HepG2 (cell line): ENCODE measurements around the gene CD109. TPM values are rescaled to one million over a fixed set of nuclear protein-coding genes. Genes with fewer than 3 reads are reported as not detected.

Source experiments
- ATAC-seq: fragments of 200-7000 bp; cut with Tn5 transposase; 3 replicates; pipeline ENCODE4 v1.9.1; 2020; ENCODE audit warnings: mild to moderate bottlenecking, moderate library complexity
- BruUV-seq: library from RNA; stranded (reverse); fragments of 400-500 nt; replicated peaks from 2 replicates; lab custom pipeline; 2021; lab: Mats Ljungman, UMichigan
- CTCF ChIA-PET: fragments of 300-600 bp; formaldehyde crosslinking; extraction: SDS; loops from one replicate; lab custom pipeline; 2021; ENCODE audit warnings: low total read pairs, inconsistent platforms, low intra/inter-chr PET ratio; lab: Yijun Ruan, JAX
- POLR2A ChIA-PET: fragments of 350-600 bp; sonication (Branson Sonifier 250); formaldehyde crosslinking; loops from one replicate; lab custom pipeline; 2020; ENCODE audit warnings: antibody characterized with exemption, inconsistent platforms; lab: Yijun Ruan, JAX
- DNase-seq: peaks from one replicate; pipeline ENCODE4 v3.0.0-alpha.2; 2015; ENCODE audit warnings: low spot score
- FAIRE-seq: peaks from 3 replicates; lab custom pipeline; 2011; peaks lifted over from hg19 to GRCh38; lab: Jason Lieb, UNC
- H2AFZ ChIP-seq: one replicate; pipeline ENCODE4 v1.6.1; 2011; ENCODE audit warnings: low read length, inconsistent platforms
- H3K27ac ChIP-seq: fragments of 300-600 bp; 3 replicates; pipeline ENCODE4 v1.8.0; 2011; ENCODE audit warnings: mixed run types, mild to moderate bottlenecking, mixed read lengths, low read length, inconsistent platforms; ENCODE audit not compliant: insufficient read depth; ENCODE audit errors: extremely low read length
- H3K27me3 ChIP-seq, 2 experiments: fragments of 200-600 bp in 1 of 2; 2 replicates in 1 of 2; 3 replicates in 1 of 2; pipeline versions ENCODE4 v1.6.0 to v1.8.0; 2011; ENCODE audit warnings: low read length in 2 of 2, mild to moderate bottlenecking in 2 of 2, moderate library complexity in 2 of 2, inconsistent platforms in 1 of 2; ENCODE audit not compliant: insufficient read depth in 2 of 2, control insufficient read depth in 1 of 2
- H3K36me3 ChIP-seq, 2 experiments: fragments of 200-600 bp in 1 of 2; replicated peaks in 1 of 2; 2 replicates in 1 of 2; 3 replicates in 1 of 2; pipeline versions ENCODE4 v1.5.1 to v1.8.0; 2011; ENCODE audit warnings: low read length in 2 of 2, inconsistent platforms in 1 of 2; ENCODE audit not compliant: insufficient read depth in 2 of 2, control insufficient read depth in 1 of 2
- H3K4me1 ChIP-seq: 2 replicates; pipeline ENCODE4 v1.5.1; 2012; ENCODE audit warnings: low read length, inconsistent platforms; ENCODE audit not compliant: insufficient read depth
- H3K4me2 ChIP-seq: 2 replicates; pipeline ENCODE4 v1.6.0; 2011; ENCODE audit warnings: low read depth, low read length, inconsistent platforms
- H3K4me3 ChIP-seq, 3 experiments: fragments of 200-600 bp in 1 of 3; sonication (generic), shearing (Covaris generic) in 1 of 3; replicated peaks in 1 of 3; 2 replicates each; pipeline ENCODE4 v1.5.1; 2011 to 2016; ENCODE audit warnings: low read length in 3 of 3, inconsistent platforms in 2 of 3, low read depth in 2 of 3, mild to moderate bottlenecking in 2 of 3, control low read depth in 1 of 3, mixed read lengths in 1 of 3; ENCODE audit not compliant: insufficient read depth in 1 of 3
- H3K79me2 ChIP-seq: one replicate; pipeline ENCODE4 v1.6.1; 2011; ENCODE audit warnings: low read length, inconsistent platforms; ENCODE audit not compliant: insufficient read depth
- H3K9ac ChIP-seq: 2 replicates; pipeline ENCODE4 v1.6.0; 2011; ENCODE audit warnings: mild to moderate bottlenecking, low read depth, low read length, inconsistent platforms; ENCODE audit not compliant: insufficient read depth
- H3K9me3 ChIP-seq: 2 replicates; pipeline ENCODE4 v1.5.1; 2012; ENCODE audit warnings: mild to moderate bottlenecking, low read length
- H4K20me1 ChIP-seq: 2 replicates; pipeline ENCODE4 v1.6.0; 2011; ENCODE audit warnings: inconsistent platforms, mild to moderate bottlenecking, low read length, moderate library complexity; ENCODE audit not compliant: insufficient read depth
- BRCA1 ChIP-seq: sonication (generic); formaldehyde crosslinking; IDR thresholded peaks from 2 replicates; pipeline ENCODE4 v1.4.0; 2020; ENCODE audit warnings: missing genetic modification reagents
- EZH2 ChIP-seq: conservative IDR thresholded peaks from 2 replicates; pipeline ENCODE4 v1.6.1; 2012; ENCODE audit warnings: mild to moderate bottlenecking, low read depth, low read length, moderate library complexity
- JDP2 ChIP-seq: sonication (generic); formaldehyde crosslinking; IDR thresholded peaks from 2 replicates; pipeline ENCODE4 v1.8.1; 2022; ENCODE audit warnings: missing genetic modification reagents, borderline replicate concordance
- KDM5B ChIP-seq: sonication (generic); formaldehyde crosslinking; IDR thresholded peaks from 2 replicates; pipeline ENCODE4 v1.4.0; 2020; ENCODE audit warnings: missing genetic modification reagents, mild to moderate bottlenecking, borderline replicate concordance
- KLF12 ChIP-seq: sonication (generic); formaldehyde crosslinking; IDR thresholded peaks from 2 replicates; pipeline ENCODE4 v1.4.0; 2020; ENCODE audit warnings: missing genetic modification reagents, borderline replicate concordance
- MAZ ChIP-seq, 2 experiments: sonication (generic) in 1 of 2; formaldehyde crosslinking in 1 of 2; IDR thresholded peaks; 2 replicates each; pipeline versions ENCODE4 v1.5.0 to v1.6.1; 2012 to 2020; ENCODE audit warnings: low read depth in 2 of 2, mild to moderate bottlenecking in 2 of 2, borderline replicate concordance in 1 of 2, improper control_type of control experiment in 1 of 2, low read length in 1 of 2, missing genetic modification reagents in 1 of 2, moderate library complexity in 1 of 2
- NFKBIZ ChIP-seq: IDR thresholded peaks from 2 replicates; pipeline ENCODE4 v1.6.1; 2018; ENCODE audit warnings: missing genetic modification reagents, missing compliant biosample characterization
- SAFB2 ChIP-seq: sonication (generic); formaldehyde crosslinking; IDR thresholded peaks from 2 replicates; pipeline ENCODE4 v1.5.1; 2020; ENCODE audit warnings: missing genetic modification reagents, low read depth, mild to moderate bottlenecking, borderline replicate concordance
- ZBTB7B ChIP-seq: sonication (generic); formaldehyde crosslinking; IDR thresholded peaks from 2 replicates; pipeline ENCODE4 v1.4.0; 2020; ENCODE audit warnings: missing genetic modification reagents
- ZNF124 ChIP-seq: sonication (generic); formaldehyde crosslinking; IDR thresholded peaks from 2 replicates; pipeline ENCODE4 v1.4.0; 2020; ENCODE audit warnings: missing genetic modification reagents
- ZNF543 ChIP-seq: sonication (generic); formaldehyde crosslinking; IDR thresholded peaks from 2 replicates; pipeline ENCODE4 v1.4.0; 2020; ENCODE audit warnings: mild to moderate bottlenecking, missing genetic modification reagents
- ZNF749 ChIP-seq: sonication (generic); formaldehyde crosslinking; IDR thresholded peaks from 2 replicates; pipeline ENCODE4 v1.8.0; 2022; ENCODE audit warnings: mild to moderate bottlenecking, missing genetic modification reagents, moderate library complexity, borderline replicate concordance
- WGBS: methylation state at CpG from one replicate; pipeline ENCODE4 v1.1.6; 2017; ENCODE audit warnings: low lambda C conversion rate; 5-methylcytosine and 5-hydroxymethylcytosine counted together
- in situ Hi-C: cut with HindIII; loops from 2 replicates; pipeline ENCODE4 v1.10.0; 2017; ENCODE audit warnings: low pct_unique_long_range_greater_than_20kb; ENCODE audit not compliant: extremely low pct_ligation_motif_present
- intact Hi-C: fragments of 100-400 bp; cut with micrococcal nuclease; formaldehyde crosslinking; loops from one replicate; pipeline ENCODE4 v1.10.0; 2022; ENCODE audit not compliant: unreplicated experiment
- polyA plus RNA-seq, 8 experiments: library from polyadenylated mRNA; depleted of rRNA in 3 of 8; stranded (reverse) in 7 of 8; unstranded in 1 of 8; fragments of >200 nt; fragmentation: Illumina TruSeq in 4 of 8; extraction: Trizol in 4 of 8; gene quantifications; 2 replicates each; pipeline versions ENCODE4 v1.2.1 to v1.2.3, GENCODE V29; 2011 to 2016; ENCODE audit warnings: low read depth in 4 of 8, missing spikeins in 1 of 8, mixed read lengths in 1 of 8; ENCODE audit not compliant: insufficient read depth in 1 of 8
- total RNA-seq, 5 experiments: library from RNA; depleted of rRNA; stranded (reverse); fragments of >200 nt; fragmentation: Illumina TruSeq; extraction: Trizol; gene quantifications; 2 replicates each; pipeline ENCODE4 v1.2.3, GENCODE V29; 2016; ENCODE audit warnings: low read depth in 1 of 5
- TF ChIP-seq, protein P1 (sequence below): conservative IDR thresholded peaks from 2 replicates; pipeline ENCODE4 v1.6.1; 2018; ENCODE audit warnings: missing genetic modification reagents
- TF ChIP-seq, protein P2 (sequence below): IDR thresholded peaks from 2 replicates; pipeline ENCODE4 v1.6.1; 2016; ENCODE audit warnings: low read depth, missing genetic modification reagents, missing compliant biosample characterization
- TF ChIP-seq, protein P3 (sequence below): sonication (generic); formaldehyde crosslinking; IDR thresholded peaks from 2 replicates; pipeline ENCODE4 v1.5.0; 2020; ENCODE audit warnings: mild to moderate bottlenecking, missing genetic modification reagents

CD109 gene
- total and polyA plus RNA-seq, 2 of the 13 experiments (the other 11 are each of a cell fraction or from before 2014, with no cell fraction given), result 0.93 to 2.1 TPM

DNA sequence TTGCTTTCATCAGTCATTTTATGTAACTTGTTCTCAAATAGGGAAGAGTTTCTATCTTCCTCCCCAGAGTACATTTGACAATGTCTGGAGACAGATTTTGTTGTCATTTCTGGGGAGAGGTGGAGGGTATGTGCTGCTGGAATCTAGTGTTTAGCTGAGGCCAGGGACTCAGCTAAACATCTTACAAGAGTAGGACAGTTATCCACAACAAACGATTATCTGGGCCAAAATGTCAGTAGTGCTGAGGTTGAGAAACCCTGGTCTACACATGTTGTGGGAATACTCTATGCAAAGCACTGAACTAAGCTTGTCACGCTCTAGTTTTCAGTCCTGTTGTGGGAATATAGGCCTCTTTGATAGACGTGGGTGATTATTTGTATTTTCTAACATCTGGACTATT is 171.4 kb downstream of the CD109 start:
- Histone ChIP-seq H2AFZ (no peak overlapping the region), H4K20me1 (no peaks in the 10 kb centered on the region), H3K79me2 (no peaks in the 10 kb centered on the region), H3K36me3 (no peaks in the 10 kb centered on the region), H3K9me3 (no peaks in the 10 kb centered on the region), H3K4me3 (no peak overlapping the region), H3K4me2 (no peak overlapping the region), H3K9ac (no peak overlapping the region), H3K27me3 (no peaks in the 10 kb centered on the region), H3K27ac (no peak overlapping the region), H3K4me1 (no peaks in the 10 kb centered on the region)
- 2% methylated on average over 3 of the region's 3 CpGs for WGBS
- DNase-seq, result no peak
- CTCF ChIA-PET, result no interaction called here
- BruUV-seq, result no TSS peak
- no peak for FAIRE-seq
- intact Hi-C loops, result no loop called here
- POLR2A ChIA-PET, result no interaction called here
- in situ Hi-C loops, result no loop called here
- ATAC-seq, result no peak
- no peak for TF ChIP-seq EZH2
- TF ChIP-seq BRCA1 (CRISPR knock-in tag), result no peak
- TF ChIP-seq ZNF749 (CRISPR knock-in tag), result no peak
- TF ChIP-seq ZNF543, result no peak
- no peak for TF ChIP-seq KDM5B (CRISPR knock-in tag)
- no peak for TF ChIP-seq ZNF124 (CRISPR knock-in tag)
- TF ChIP-seq, protein P1, sequence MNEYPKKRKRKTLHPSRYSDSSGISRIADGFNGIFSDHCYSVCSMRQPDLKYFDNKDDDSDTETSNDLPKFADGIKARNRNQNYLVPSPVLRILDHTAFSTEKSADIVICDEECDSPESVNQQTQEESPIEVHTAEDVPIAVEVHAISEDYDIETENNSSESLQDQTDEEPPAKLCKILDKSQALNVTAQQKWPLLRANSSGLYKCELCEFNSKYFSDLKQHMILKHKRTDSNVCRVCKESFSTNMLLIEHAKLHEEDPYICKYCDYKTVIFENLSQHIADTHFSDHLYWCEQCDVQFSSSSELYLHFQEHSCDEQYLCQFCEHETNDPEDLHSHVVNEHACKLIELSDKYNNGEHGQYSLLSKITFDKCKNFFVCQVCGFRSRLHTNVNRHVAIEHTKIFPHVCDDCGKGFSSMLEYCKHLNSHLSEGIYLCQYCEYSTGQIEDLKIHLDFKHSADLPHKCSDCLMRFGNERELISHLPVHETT (CRISPR knock-in tag), result no peak
- TF ChIP-seq KLF12 (CRISPR knock-in tag), result no peak
- TF ChIP-seq, protein P2, sequence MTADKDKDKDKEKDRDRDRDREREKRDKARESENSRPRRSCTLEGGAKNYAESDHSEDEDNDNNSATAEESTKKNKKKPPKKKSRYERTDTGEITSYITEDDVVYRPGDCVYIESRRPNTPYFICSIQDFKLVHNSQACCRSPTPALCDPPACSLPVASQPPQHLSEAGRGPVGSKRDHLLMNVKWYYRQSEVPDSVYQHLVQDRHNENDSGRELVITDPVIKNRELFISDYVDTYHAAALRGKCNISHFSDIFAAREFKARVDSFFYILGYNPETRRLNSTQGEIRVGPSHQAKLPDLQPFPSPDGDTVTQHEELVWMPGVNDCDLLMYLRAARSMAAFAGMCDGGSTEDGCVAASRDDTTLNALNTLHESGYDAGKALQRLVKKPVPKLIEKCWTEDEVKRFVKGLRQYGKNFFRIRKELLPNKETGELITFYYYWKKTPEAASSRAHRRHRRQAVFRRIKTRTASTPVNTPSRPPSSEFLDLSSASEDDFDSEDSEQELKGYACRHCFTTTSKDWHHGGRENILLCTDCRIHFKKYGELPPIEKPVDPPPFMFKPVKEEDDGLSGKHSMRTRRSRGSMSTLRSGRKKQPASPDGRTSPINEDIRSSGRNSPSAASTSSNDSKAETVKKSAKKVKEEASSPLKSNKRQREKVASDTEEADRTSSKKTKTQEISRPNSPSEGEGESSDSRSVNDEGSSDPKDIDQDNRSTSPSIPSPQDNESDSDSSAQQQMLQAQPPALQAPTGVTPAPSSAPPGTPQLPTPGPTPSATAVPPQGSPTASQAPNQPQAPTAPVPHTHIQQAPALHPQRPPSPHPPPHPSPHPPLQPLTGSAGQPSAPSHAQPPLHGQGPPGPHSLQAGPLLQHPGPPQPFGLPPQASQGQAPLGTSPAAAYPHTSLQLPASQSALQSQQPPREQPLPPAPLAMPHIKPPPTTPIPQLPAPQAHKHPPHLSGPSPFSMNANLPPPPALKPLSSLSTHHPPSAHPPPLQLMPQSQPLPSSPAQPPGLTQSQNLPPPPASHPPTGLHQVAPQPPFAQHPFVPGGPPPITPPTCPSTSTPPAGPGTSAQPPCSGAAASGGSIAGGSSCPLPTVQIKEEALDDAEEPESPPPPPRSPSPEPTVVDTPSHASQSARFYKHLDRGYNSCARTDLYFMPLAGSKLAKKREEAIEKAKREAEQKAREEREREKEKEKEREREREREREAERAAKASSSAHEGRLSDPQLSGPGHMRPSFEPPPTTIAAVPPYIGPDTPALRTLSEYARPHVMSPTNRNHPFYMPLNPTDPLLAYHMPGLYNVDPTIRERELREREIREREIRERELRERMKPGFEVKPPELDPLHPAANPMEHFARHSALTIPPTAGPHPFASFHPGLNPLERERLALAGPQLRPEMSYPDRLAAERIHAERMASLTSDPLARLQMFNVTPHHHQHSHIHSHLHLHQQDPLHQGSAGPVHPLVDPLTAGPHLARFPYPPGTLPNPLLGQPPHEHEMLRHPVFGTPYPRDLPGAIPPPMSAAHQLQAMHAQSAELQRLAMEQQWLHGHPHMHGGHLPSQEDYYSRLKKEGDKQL, result no peak
- TF ChIP-seq MAZ (IDR thresholded peaks at IDR 0.05; ENCODE audit: borderline replicate concordance, low read depth, low read length), result no peak
- no peak for TF ChIP-seq MAZ (CRISPR knock-in tag; IDR thresholded peaks at IDR 0.05; ENCODE audit: low read depth)
- no peak for TF ChIP-seq NFKBIZ
- TF ChIP-seq, protein P3, sequence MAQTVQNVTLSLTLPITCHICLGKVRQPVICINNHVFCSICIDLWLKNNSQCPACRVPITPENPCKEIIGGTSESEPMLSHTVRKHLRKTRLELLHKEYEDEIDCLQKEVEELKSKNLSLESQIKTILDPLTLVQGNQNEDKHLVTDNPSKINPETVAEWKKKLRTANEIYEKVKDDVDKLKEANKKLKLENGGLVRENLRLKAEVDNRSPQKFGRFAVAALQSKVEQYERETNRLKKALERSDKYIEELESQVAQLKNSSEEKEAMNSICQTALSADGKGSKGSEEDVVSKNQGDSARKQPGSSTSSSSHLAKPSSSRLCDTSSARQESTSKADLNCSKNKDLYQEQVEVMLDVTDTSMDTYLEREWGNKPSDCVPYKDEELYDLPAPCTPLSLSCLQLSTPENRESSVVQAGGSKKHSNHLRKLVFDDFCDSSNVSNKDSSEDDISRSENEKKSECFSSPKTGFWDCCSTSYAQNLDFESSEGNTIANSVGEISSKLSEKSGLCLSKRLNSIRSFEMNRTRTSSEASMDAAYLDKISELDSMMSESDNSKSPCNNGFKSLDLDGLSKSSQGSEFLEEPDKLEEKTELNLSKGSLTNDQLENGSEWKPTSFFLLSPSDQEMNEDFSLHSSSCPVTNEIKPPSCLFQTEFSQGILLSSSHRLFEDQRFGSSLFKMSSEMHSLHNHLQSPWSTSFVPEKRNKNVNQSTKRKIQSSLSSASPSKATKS (CRISPR knock-in tag), result no peak
- no peak for TF ChIP-seq SAFB2
- TF ChIP-seq JDP2 (CRISPR knock-in tag), result no peak
- no peak for TF ChIP-seq ZBTB7B (CRISPR knock-in tag)
